Neural progenitor cell (in vitro differentiated cells): ENCODE measurements around the gene WBP2.

ENCODE experiments used
- CTCF ChIP-seq: fragments of 200-600 bp; sonication (generic); IDR thresholded peaks from 2 replicates; pipeline ENCODE4 v1.5.1; 2017; ENCODE audit warnings: antibody characterized with exemption, mild to moderate bottlenecking
- EZH2 ChIP-seq: fragments of 200-600 bp; sonication (generic); IDR thresholded peaks from 2 replicates; pipeline ENCODE4 v1.6.1; 2017; ENCODE audit warnings: antibody characterized with exemption, mild to moderate bottlenecking, moderate library complexity

GRCh38 chr17:75834928-75835653, 20.0 kb downstream of the WBP2 start:
- TF ChIP-seq CTCF (no peak), EZH2 (no peak)
